CD4-positive, alpha-beta memory T cell (primary cell): Measurements from ENCODE around the gene FNIP1. TPM values are rescaled to one million over a fixed set of nuclear protein-coding genes. Genes with fewer than 3 reads are reported as not detected.
"Not testable (repeated sequence)": the region's sequence is repeated elsewhere in the genome, so short reads cannot be mapped to it uniquely, and the experiment has no call there.

Experiments
- CTCF ChIA-PET: fragments of 350-600 bp; sonication (Branson Sonifier 250); formaldehyde crosslinking; loops from one replicate; lab custom pipeline; 2021; ENCODE audit warnings: inconsistent platforms; ENCODE audit not compliant: partially characterized antibody; lab: Charles Lee
- POLR2A ChIA-PET: fragments of 350-600 bp; sonication (Branson Sonifier 250); formaldehyde crosslinking; loops from one replicate; lab custom pipeline; 2021; ENCODE audit not compliant: partially characterized antibody; lab: Charles Lee
- DNase-seq, 5 donors: peaks; one replicate each; pipeline versions ENCODE4 v3.0.0 to v3.0.0-alpha.2; 2020 to 2022; ENCODE audit warnings: mixed read lengths in 1 of 5
- H3K27ac ChIP-seq: one replicate; pipeline ENCODE4 v1.7.0; 2013; ENCODE audit warnings: low read depth, low read length
- H3K27me3 ChIP-seq: 2 replicates; pipeline ENCODE4 v1.7.0; 2013; ENCODE audit warnings: mild to moderate bottlenecking, low read length, moderate library complexity; ENCODE audit not compliant: insufficient read depth
- H3K36me3 ChIP-seq: 2 replicates; pipeline ENCODE4 v1.7.0; 2013; ENCODE audit warnings: mild to moderate bottlenecking, low read length, moderate library complexity; ENCODE audit not compliant: insufficient read depth
- H3K4me1 ChIP-seq: 2 replicates; pipeline ENCODE4 v1.7.0; 2013; ENCODE audit warnings: mild to moderate bottlenecking, low read length, moderate library complexity; ENCODE audit not compliant: insufficient read depth
- H3K4me3 ChIP-seq, 2 donors: one replicate each; pipeline ENCODE4 v1.7.0; 2013; ENCODE audit warnings: low read length in 2 of 2, mild to moderate bottlenecking in 1 of 2
- H3K9me3 ChIP-seq, 2 donors: one replicate each; pipeline ENCODE4 v1.7.0; 2013; ENCODE audit warnings: low read length in 2 of 2, control low read depth in 1 of 2; ENCODE audit not compliant: control insufficient read depth in 1 of 2
- H3K27ac Mint-ChIP-seq, 7 donors: one replicate each; pipeline ENCODE4 v1.8.0; 2020 to 2021; ENCODE audit warnings: mixed read lengths in 7 of 7, mild to moderate bottlenecking in 6 of 7, inconsistent platforms in 3 of 7, moderate library complexity in 3 of 7
- H3K27me3 Mint-ChIP-seq, 2 donors: one replicate each; pipeline ENCODE4 v1.8.0; 2020 to 2021; ENCODE audit warnings: mixed read lengths in 2 of 2
- H3K36me3 Mint-ChIP-seq, 2 donors: one replicate each; pipeline ENCODE4 v1.8.0; 2020 to 2021; ENCODE audit warnings: mixed read lengths in 2 of 2, inconsistent platforms in 1 of 2, mild to moderate bottlenecking in 1 of 2
- H3K4me1 Mint-ChIP-seq, 4 donors: one replicate each; pipeline ENCODE4 v1.8.0; 2020 to 2021; ENCODE audit warnings: mixed read lengths in 4 of 4, mild to moderate bottlenecking in 1 of 4
- H3K4me3 Mint-ChIP-seq, 8 donors: one replicate each; pipeline ENCODE4 v1.8.0; 2020 to 2021; ENCODE audit warnings: mixed read lengths in 8 of 8, mild to moderate bottlenecking in 7 of 8, moderate library complexity in 6 of 8, inconsistent platforms in 3 of 8
- H3K9me3 Mint-ChIP-seq, 8 donors: one replicate each; pipeline ENCODE4 v1.8.0; 2020 to 2021; ENCODE audit warnings: mixed read lengths in 8 of 8, mild to moderate bottlenecking in 5 of 8, inconsistent platforms in 3 of 8, moderate library complexity in 1 of 8
- intact Hi-C: fragments of 100-400 bp; cut with micrococcal nuclease; formaldehyde crosslinking; loops from one replicate; pipeline ENCODE4 v1.15.1; 2023
- polyA plus RNA-seq, 2 donors: library from polyadenylated mRNA; unstranded; fragments of 300-500 nt; fragmentation: Illumina TruSeq; gene quantifications; one replicate each; pipeline ENCODE4 v1.2.3, GENCODE V29; 2021
- total RNA-seq, 2 experiments: library from RNA; stranded (reverse); gene quantifications; one replicate each; pipeline ENCODE4 v1.2.3, GENCODE V29; 2021

Gene FNIP1
- total and polyA plus RNA-seq, 4 experiments from 2014 or later: 8.2 to 35.9 (median 23.3) TPM

GRCh38 chr5:131630963-131631350 lies 165.9 kb downstream of the FNIP1 start:
- Mint-ChIP-seq H3K27me3 (no peaks in the 10 kb centered on the region), H3K27ac (no peak overlapping the region), H3K4me3 (no peak overlapping the region), H3K9me3 (peaks cover 0 to 2% (median 0%) of the 10 kb centered on the region in 8 donors), H3K36me3 (peaks cover 5 to 17% of the 10 kb centered on the region in 2 donors), H3K4me1 (peaks cover 15 to 35% (median 28%) of the 10 kb centered on the region in 4 donors)
- H3K9me3 ChIP-seq: no peaks in the 10 kb centered on the region
- no peaks in the 10 kb centered on the region for H3K27me3 ChIP-seq
- no peak overlapping the region for H3K27ac ChIP-seq
- no peak overlapping the region for H3K4me3 ChIP-seq
- POLR2A ChIA-PET: interaction anchor here (0.7 to 1.5 kb wide), 2 partner anchors 11 to 14 kb away, joined by 3 read pairs; no protein-coding TSS in a partner anchor
- H3K4me1 ChIP-seq: peaks cover 80% of the 10 kb centered on the region
- intact Hi-C loops: loop anchor here (10.0 kb wide), 1 partner anchor 466 kb away; the partner anchor contains the start of gene HINT1
- CTCF ChIA-PET: interaction anchor here (0.6 to 1.6 kb wide), 3 partner anchors 10 to 378 kb away, joined by 3 to 4 read pairs (median 3); no protein-coding TSS in a partner anchor
- DNase-seq: no peak
- no peaks in the 10 kb centered on the region for H3K36me3 ChIP-seq

- Mint-ChIP-seq H3K36me3 (peaks cover 7 to 16% of the 10 kb centered on the region in 2 donors), H3K4me3 (peak overlapping the region in 3 of 8 donors; percentile 16 to 60 (median 54)), H3K27ac (peak overlapping the region in 1 of 7 donors; percentile 13), H3K9me3 (peaks cover 0 to 2% (median 0%) of the 10 kb centered on the region in 8 donors), H3K4me1 (peaks cover 17 to 37% (median 26%) of the 10 kb centered on the region in 4 donors), H3K27me3 (no peaks in the 10 kb centered on the region)
- Histone ChIP-seq H3K27ac (no peak overlapping the region), H3K4me1 (peaks cover 78% of the 10 kb centered on the region), H3K9me3 (no peaks in the 10 kb centered on the region), H3K4me3 (no peak overlapping the region), H3K36me3 (no peaks in the 10 kb centered on the region), H3K27me3 (no peaks in the 10 kb centered on the region)
- DNase-seq: no peak
- POLR2A ChIA-PET: interaction anchor here (0.7 to 1.5 kb wide), 2 partner anchors 11 to 14 kb away, joined by 3 read pairs; no protein-coding TSS in a partner anchor
- intact Hi-C loops: loop anchor here (10.0 kb wide), 1 partner anchor 466 kb away; the partner anchor contains the start of gene HINT1
- CTCF ChIA-PET: interaction anchor here (0.6 to 3.7 kb wide), 4 partner anchors 10 to 379 kb away, joined by 3 to 10 read pairs (median 4); no protein-coding TSS in a partner anchor
Measured at GRCh38 chr5:131630208-131630962, 166.4 kb downstream of the FNIP1 start.

- Histone ChIP-seq H3K4me1 (peaks cover 81% of the 10 kb centered on the region), H3K27me3 (no peaks in the 10 kb centered on the region), H3K4me3 (no peak overlapping the region), H3K27ac (no peak overlapping the region), H3K36me3 (no peaks in the 10 kb centered on the region), H3K9me3 (no peaks in the 10 kb centered on the region)
- H3K9me3 Mint-ChIP-seq: no peaks in the 10 kb centered on the region
- intact Hi-C loops: no loop called here
- H3K27ac Mint-ChIP-seq: peak overlapping the region in 3 of 7 donors; percentile 14 to 82 (median 51)
- H3K4me3 Mint-ChIP-seq: peak overlapping the region in 7 of 8 donors; percentile 2 to 74 (median 55)
- H3K27me3 Mint-ChIP-seq: no peaks in the 10 kb centered on the region
- H3K36me3 Mint-ChIP-seq: peaks cover 7 to 10% of the 10 kb centered on the region in 2 donors
- peaks cover 10 to 40% (median 28%) of the 10 kb centered on the region in 4 donors for H3K4me1 Mint-ChIP-seq
- ChIA-PET CTCF (interaction anchor here (1.3 to 3.7 kb wide), 2 partner anchors 40 to 379 kb away, joined by 5 to 10 read pairs; no protein-coding TSS in a partner anchor), POLR2A (no interaction called here)
- no peak for DNase-seq
Measured at GRCh38 chr5:131628990-131629389, 167.8 kb downstream of the FNIP1 start.

GRCh38 chr5:131627207-131627865 lies 169.5 kb downstream of the FNIP1 start:
- Histone ChIP-seq H3K36me3 (no peaks in the 10 kb centered on the region), H3K4me3 (no peak overlapping the region), H3K27me3 (no peaks in the 10 kb centered on the region), H3K9me3 (no peaks in the 10 kb centered on the region), H3K27ac (no peak overlapping the region), H3K4me1 (peaks cover 67% of the 10 kb centered on the region)
- Mint-ChIP-seq H3K4me3 (peak overlapping the region in 1 of 8 donors; percentile 7), H3K27ac (no peak overlapping the region), H3K9me3 (peaks cover 0 to 2% (median 0%) of the 10 kb centered on the region in 8 donors), H3K27me3 (no peaks in the 10 kb centered on the region), H3K4me1 (peaks cover 23 to 42% (median 33%) of the 10 kb centered on the region in 4 donors), H3K36me3 (peaks cover 11 to 17% of the 10 kb centered on the region in 2 donors)
- intact Hi-C loops: no loop called here
- ChIA-PET POLR2A (interaction anchor here (0.9 to 1.2 kb wide), 2 partner anchors 9 to 12 kb away, joined by 3 to 4 read pairs; no protein-coding TSS in a partner anchor), CTCF (interaction anchor here (3.7 kb wide), 1 partner anchor 38 kb away, joined by 10 read pairs; no protein-coding TSS in a partner anchor)
- DNase-seq: no peak

- Mint-ChIP-seq H3K27ac (no peak overlapping the region), H3K4me3 (no peak overlapping the region), H3K36me3 (peaks cover 11 to 25% of the 10 kb centered on the region in 2 donors), H3K9me3 (peaks cover 0 to 2% (median 0%) of the 10 kb centered on the region in 8 donors), H3K4me1 (peaks cover 41 to 67% (median 52%) of the 10 kb centered on the region in 4 donors), H3K27me3 (no peaks in the 10 kb centered on the region)
- ChIA-PET POLR2A (interaction anchor here (1.4 kb wide), 1 partner anchor 13 kb away, joined by 6 read pairs; no protein-coding TSS in a partner anchor), CTCF (no interaction called here)
- H3K27ac ChIP-seq: no peak overlapping the region
- no peaks in the 10 kb centered on the region for H3K9me3 ChIP-seq
- H3K4me3 ChIP-seq: no peak overlapping the region
- H3K36me3 ChIP-seq: no peaks in the 10 kb centered on the region
- intact Hi-C loops: no loop called here
- H3K4me1 ChIP-seq: peaks cover 60% of the 10 kb centered on the region
- DNase-seq: no peak
- H3K27me3 ChIP-seq: no peaks in the 10 kb centered on the region
Measured at GRCh38 chr5:131622633-131623032, 174.2 kb downstream of the FNIP1 start.

- H3K36me3 ChIP-seq, H3K27me3 Mint-ChIP-seq, H3K27me3 ChIP-seq, H3K4me3 Mint-ChIP-seq, H3K27ac Mint-ChIP-seq, POLR2A ChIA-PET, H3K27ac ChIP-seq, H3K9me3 ChIP-seq, H3K4me3 ChIP-seq, H3K9me3 Mint-ChIP-seq, intact Hi-C loops, CTCF ChIA-PET, DNase-seq: not testable (repeated sequence)
- H3K4me1 Mint-ChIP-seq: peaks cover 39 to 77% (median 59%) of the 10 kb centered on the region in 4 donors
- peaks cover 15 to 25% of the 10 kb centered on the region in 2 donors for H3K36me3 Mint-ChIP-seq
- H3K4me1 ChIP-seq: peaks cover 54% of the 10 kb centered on the region
Measured at GRCh38 chr5:131621164-131621563, 175.7 kb downstream of the FNIP1 start.
